Panc1 (cell line): ENCODE results near the gene ME2.

Experiments used
- POLR2AphosphoS5 ChIP-seq: IDR thresholded peaks from 2 replicates; pipeline ENCODE4 v1.6.1; 2012; ENCODE audit warnings: mild to moderate bottlenecking, low read depth, low read length, moderate library complexity
- REST ChIP-seq, 2 experiments: IDR thresholded peaks; 2 replicates each; pipeline ENCODE4 v1.6.1; 2011 to 2012; ENCODE audit warnings: low read depth in 2 of 2, control low read depth in 1 of 2, low read length in 1 of 2, mild to moderate bottlenecking in 1 of 2, moderate library complexity in 1 of 2; ENCODE audit not compliant: insufficient read depth in 1 of 2
- SIN3A ChIP-seq: IDR thresholded peaks from 2 replicates; pipeline ENCODE4 v1.6.1; 2012; ENCODE audit warnings: low read depth, mild to moderate bottlenecking, low read length, moderate library complexity, borderline replicate concordance; ENCODE audit not compliant: insufficient read depth
- TCF7L2 ChIP-seq: IDR thresholded peaks from 2 replicates; pipeline ENCODE4 v1.6.1; 2011; ENCODE audit warnings: mild to moderate bottlenecking, low read depth, low read length, inconsistent platforms
- TF ChIP-seq, protein P1 (sequence below): fragments of 450-650 bp; IDR thresholded peaks from 2 replicates; pipeline ENCODE4 v1.5.1; 2017; ENCODE audit warnings: mild to moderate bottlenecking

GRCh38 chr18:50953822-50954221, 74.9 kb downstream of the ME2 start:
- TF ChIP-seq, protein P1, sequence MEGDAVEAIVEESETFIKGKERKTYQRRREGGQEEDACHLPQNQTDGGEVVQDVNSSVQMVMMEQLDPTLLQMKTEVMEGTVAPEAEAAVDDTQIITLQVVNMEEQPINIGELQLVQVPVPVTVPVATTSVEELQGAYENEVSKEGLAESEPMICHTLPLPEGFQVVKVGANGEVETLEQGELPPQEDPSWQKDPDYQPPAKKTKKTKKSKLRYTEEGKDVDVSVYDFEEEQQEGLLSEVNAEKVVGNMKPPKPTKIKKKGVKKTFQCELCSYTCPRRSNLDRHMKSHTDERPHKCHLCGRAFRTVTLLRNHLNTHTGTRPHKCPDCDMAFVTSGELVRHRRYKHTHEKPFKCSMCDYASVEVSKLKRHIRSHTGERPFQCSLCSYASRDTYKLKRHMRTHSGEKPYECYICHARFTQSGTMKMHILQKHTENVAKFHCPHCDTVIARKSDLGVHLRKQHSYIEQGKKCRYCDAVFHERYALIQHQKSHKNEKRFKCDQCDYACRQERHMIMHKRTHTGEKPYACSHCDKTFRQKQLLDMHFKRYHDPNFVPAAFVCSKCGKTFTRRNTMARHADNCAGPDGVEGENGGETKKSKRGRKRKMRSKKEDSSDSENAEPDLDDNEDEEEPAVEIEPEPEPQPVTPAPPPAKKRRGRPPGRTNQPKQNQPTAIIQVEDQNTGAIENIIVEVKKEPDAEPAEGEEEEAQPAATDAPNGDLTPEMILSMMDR = no peak
- no peak for TF ChIP-seq REST (IDR thresholded peaks at IDR 0.05; ENCODE audit: insufficient read depth in 1 of 2, low read depth in 2 of 2, low read length in 1 of 2)
- TF ChIP-seq POLR2AphosphoS5 = no peak
- TF ChIP-seq TCF7L2 = no peak
- no peak for TF ChIP-seq SIN3A
